ENCODE results near the gene FLAD1. TPM values are rescaled to one million over a fixed set of nuclear protein-coding genes. Genes with fewer than 3 reads are reported as not detected.
A peak's percentile ranks its signal among the peaks of the same experiment; 100 is the strongest.

Gene FLAD1
- total and polyA plus RNA-seq, 2 of the 8 experiments (the other 6 are each of a cell fraction or from before 2014, with no cell fraction given), result 104 to 143 TPM

- H2BK20ac ChIP-seq (ENCODE audit: low read length), result peak overlapping the region; percentile 90; the same call in 1 of the 2 replicates
- H3K9ac ChIP-seq (replicated peaks in 1 of 4; ENCODE audit: extremely low read depth in 1 of 4, low read depth in 3 of 4, low read length in 3 of 4), result peak overlapping the region in 2 of 4 experiments; percentile 63; a peak in 4 of 7 replicates
- peak overlapping the region; percentile 91 for H3K56ac ChIP-seq (replicated peaks; ENCODE audit: insufficient read length, low read depth, low read length)
- peak overlapping the region; percentile 99 for H4K91ac ChIP-seq (replicated peaks; ENCODE audit: insufficient read length, low read length)
- 2% methylated on average over 24 of the region's 50 CpGs; no CpG with 5 or more reads in 1 of the 2 experiments for WGBS, 2 experiments (ENCODE audit: extremely low coverage in 1 of 2, insufficient coverage in 1 of 2, insufficient read length in 1 of 2, insufficient replicate concordance in 2 of 2, low coverage in 1 of 2, low lambda C conversion rate in 2 of 2, missing lambda C conversion rate in 1 of 2)
- H4K20me1 ChIP-seq (replicated peaks in 1 of 2; ENCODE audit: control insufficient read depth in 1 of 2, insufficient read depth in 2 of 2, low read length in 2 of 2), result peaks cover 0 to 2% of the 10 kb centered on the region in 2 experiments
- ChIA-PET POLR2A (ENCODE audit: partially characterized antibody) (interaction anchor here (1.0 to 42.8 kb wide), 9 partner anchors 12 to 129 kb away, joined by 3 to 702 read pairs (median 6); partner anchors contain the start of genes ADAM15, CKS1B, FLAD1 and PBXIP1), CTCF (ENCODE audit: partially characterized antibody) (interaction anchor here (0.6 to 14.0 kb wide), 13 partner anchors 15 to 134 kb away, joined by 3 to 334 read pairs (median 11); partner anchors contain the start of genes ADAM15, CKS1B, EFNA4 and FLAD1)
- peak overlapping the region; percentile 96; the same call in 1 of the 2 replicates for H2BK12ac ChIP-seq (ENCODE audit: low read depth, low read length)
- H3K27ac ChIP-seq (ENCODE audit: low read depth, low read length), result peak overlapping the region; percentile 77; the same call in 1 of the 2 replicates
- H3K4me1 ChIP-seq (replicated peaks in 1 of 4; ENCODE audit: control insufficient read depth in 3 of 4, insufficient read depth in 4 of 4, low read length in 3 of 4), result peaks cover 6 to 10% (median 8%) of the 10 kb centered on the region in 4 experiments
- peak overlapping the region; percentile 36 for H3K4ac ChIP-seq (replicated peaks; ENCODE audit: insufficient read length, low read depth, low read length)
- no peaks in the 10 kb centered on the region for H3K36me3 ChIP-seq (ENCODE audit: control insufficient read depth in 2 of 4, insufficient read depth in 4 of 4, low read length in 3 of 4)
- peaks cover 0 to 19% of the 10 kb centered on the region in 2 experiments; a peak in 2 of 4 replicates for H3K79me2 ChIP-seq (ENCODE audit: control insufficient read depth in 1 of 2, insufficient read depth in 2 of 2, low read length in 2 of 2)
- H3K27me3 ChIP-seq (replicated peaks in 1 of 4; ENCODE audit: control insufficient read depth in 3 of 4, extremely low read depth in 1 of 4, insufficient read depth in 3 of 4, low read length in 3 of 4), result no peaks in the 10 kb centered on the region
- peak overlapping the region; percentile 7; the same call in 1 of the 2 replicates for H2AFZ ChIP-seq (ENCODE audit: low read length)
- no peak overlapping the region for H3K23ac ChIP-seq (ENCODE audit: insufficient read length)
- FAIRE-seq, result no peak
- H3K9me3 ChIP-seq (ENCODE audit: insufficient read depth in 2 of 2, low read depth in 1 of 2, low read length in 1 of 2), result no peaks in the 10 kb centered on the region
- H2BK15ac ChIP-seq (ENCODE audit: low read length), result peak overlapping the region; percentile 88; the same call in 1 of the 2 replicates
- H2BK5ac ChIP-seq (ENCODE audit: low read depth, low read length), result peak overlapping the region; percentile 97
- no peak overlapping the region for H3K14ac ChIP-seq (ENCODE audit: insufficient read length)
- peak overlapping the region; percentile 22 for H4K8ac ChIP-seq (ENCODE audit: extremely low read depth, insufficient read depth, low read length)
- H2AK5ac ChIP-seq (ENCODE audit: low read depth, low read length), result peak overlapping the region; percentile 97
- peak in 1 of 2 experiments; percentile 85 for DNase-seq (ENCODE audit: low read depth in 1 of 2, low spot score in 2 of 2)
- peak overlapping the region; percentile 93 for H4K5ac ChIP-seq (ENCODE audit: insufficient read length, low read depth, low read length)
- peak overlapping the region; percentile 93 for H2BK120ac ChIP-seq (replicated peaks; ENCODE audit: low read depth, low read length)
- H3K4me3 ChIP-seq (ENCODE audit: extremely low read depth in 1 of 4, insufficient read depth in 2 of 4, low read depth in 3 of 4, low read length in 4 of 4), result peak overlapping the region; percentile 55 to 68 (median 58)
- H3K18ac ChIP-seq (ENCODE audit: extremely low read depth, low read length), result peak overlapping the region; percentile 99
- peak overlapping the region; percentile 79 to 91 for H3K4me2 ChIP-seq (ENCODE audit: insufficient read depth in 1 of 2, low read depth in 2 of 2, low read length in 2 of 2)
- H3K23me2 ChIP-seq (ENCODE audit: low read depth, low read length), result peaks cover 18% of the 10 kb centered on the region; the same call in 1 of the 2 replicates
- H3K79me1 ChIP-seq (ENCODE audit: low read depth, low read length), result no peaks in the 10 kb centered on the region
- TF ChIP-seq POLR2A (IDR thresholded peaks at IDR 0.05; ENCODE audit: control extremely low read depth in 1 of 2, low read depth in 2 of 2, low read length in 2 of 2), result no peak
- TF ChIP-seq PHF8 (conservative IDR thresholded peaks at IDR 0.05; ENCODE audit: low read depth, low read length), result 0 out of 2 replicates have a peak, but pooled peaks have one; percentile 4
- TF ChIP-seq KDM4A (IDR thresholded peaks at IDR 0.05; ENCODE audit: low read depth, low read length, severe bottlenecking), result peak; percentile 33
- peak; percentile 48; the same call in 1 of the 2 replicates for TF ChIP-seq TAF1 (IDR thresholded peaks at IDR 0.05; ENCODE audit: low read depth, low read length)
- no peak for TF ChIP-seq JUN (IDR thresholded peaks at IDR 0.05; ENCODE audit: low read depth, low read length)
- no peak for TF ChIP-seq NRF1 (IDR thresholded peaks at IDR 0.05; ENCODE audit: low read depth, low read length)
- no peak for TF ChIP-seq CHD2 (IDR thresholded peaks at IDR 0.05; ENCODE audit: low read length)
- TF ChIP-seq RBBP5 (IDR thresholded peaks at IDR 0.05; ENCODE audit: borderline replicate concordance, low read depth, low read length), result no peak
- TF ChIP-seq BCL11A (IDR thresholded peaks at IDR 0.05; ENCODE audit: low read depth in 2 of 2, low read length in 2 of 2), result no peak
- TF ChIP-seq EZH2 (IDR thresholded peaks at IDR 0.05; ENCODE audit: low read depth, low read length, severe bottlenecking), result no peak
Observed at GRCh38 chr1:154999571-155000410, 16.6 kb downstream of the FLAD1 start.

Data from H1 (cell line).